Ovary (tissue), 3 donors: Measurements from ENCODE around the gene BPI.

ENCODE experiments used
- EP300 ChIP-seq: sonication (generic); formaldehyde crosslinking; IDR thresholded peaks from one replicate; pipeline ENCODE4 v1.6.1; 2017; ENCODE audit warnings: antibody characterized with exemption
- TF ChIP-seq, protein P1 (sequence below), 3 donors: fragments of 450-650 bp in 2 of 3; fragments of 200-600 bp in 1 of 3; IDR thresholded peaks; one replicate each; pipeline versions ENCODE4 v1.5.1 to v1.8.0; 2016 to 2022; ENCODE audit warnings: antibody characterized with exemption in 3 of 3, mild to moderate bottlenecking in 1 of 3
- donor health status: DM: no; HTN: no; CAD: no.

GRCh38 chr20:38343311-38344106 is 39.6 kb downstream of the BPI start:
- TF ChIP-seq EP300, result no peak
- TF ChIP-seq, protein P1, sequence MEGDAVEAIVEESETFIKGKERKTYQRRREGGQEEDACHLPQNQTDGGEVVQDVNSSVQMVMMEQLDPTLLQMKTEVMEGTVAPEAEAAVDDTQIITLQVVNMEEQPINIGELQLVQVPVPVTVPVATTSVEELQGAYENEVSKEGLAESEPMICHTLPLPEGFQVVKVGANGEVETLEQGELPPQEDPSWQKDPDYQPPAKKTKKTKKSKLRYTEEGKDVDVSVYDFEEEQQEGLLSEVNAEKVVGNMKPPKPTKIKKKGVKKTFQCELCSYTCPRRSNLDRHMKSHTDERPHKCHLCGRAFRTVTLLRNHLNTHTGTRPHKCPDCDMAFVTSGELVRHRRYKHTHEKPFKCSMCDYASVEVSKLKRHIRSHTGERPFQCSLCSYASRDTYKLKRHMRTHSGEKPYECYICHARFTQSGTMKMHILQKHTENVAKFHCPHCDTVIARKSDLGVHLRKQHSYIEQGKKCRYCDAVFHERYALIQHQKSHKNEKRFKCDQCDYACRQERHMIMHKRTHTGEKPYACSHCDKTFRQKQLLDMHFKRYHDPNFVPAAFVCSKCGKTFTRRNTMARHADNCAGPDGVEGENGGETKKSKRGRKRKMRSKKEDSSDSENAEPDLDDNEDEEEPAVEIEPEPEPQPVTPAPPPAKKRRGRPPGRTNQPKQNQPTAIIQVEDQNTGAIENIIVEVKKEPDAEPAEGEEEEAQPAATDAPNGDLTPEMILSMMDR (IDR thresholded peaks at IDR 0.05), result no peak
